ENCODE results near the gene NKG7.
A peak's percentile ranks its signal among the peaks of the same experiment; 100 is the strongest.

NKG7 gene

DNA sequence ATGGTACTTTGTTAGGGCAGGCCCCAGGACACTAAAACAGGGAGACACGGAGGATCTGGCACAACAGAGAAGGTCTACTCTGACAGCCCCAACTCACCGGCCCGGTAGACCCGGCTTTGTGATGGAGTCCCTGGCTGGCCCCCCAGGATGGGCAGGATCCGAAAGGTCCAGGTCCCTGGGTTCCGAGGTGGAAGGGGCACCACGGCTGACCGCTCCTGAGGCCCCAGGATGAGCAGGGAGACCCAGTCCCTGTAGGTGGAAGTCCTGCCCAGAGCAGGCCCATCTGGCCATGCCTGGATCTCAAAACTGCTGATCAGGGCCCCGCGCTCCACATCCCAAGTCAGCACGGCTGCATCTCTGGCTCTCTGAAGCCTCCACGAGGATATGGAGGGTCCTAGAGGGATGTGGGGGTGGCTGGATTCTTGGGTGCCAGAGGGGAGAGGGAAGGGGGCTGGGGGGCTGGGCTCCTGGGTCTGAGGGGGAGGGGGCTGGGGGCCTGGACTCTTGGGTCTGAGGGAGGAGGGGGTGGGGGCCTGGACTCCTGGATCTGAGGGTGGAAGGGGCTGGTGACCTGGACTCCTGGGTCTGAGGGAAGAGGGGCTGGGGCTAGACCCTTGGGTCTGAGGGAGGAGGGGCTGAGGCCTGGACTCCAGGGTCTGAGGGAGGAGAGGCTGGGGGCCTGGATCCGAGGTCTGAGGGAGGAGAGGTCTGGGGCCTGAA lies 35.2 kb downstream of the NKG7 start:
- no peak for DNase-seq (ENCODE audit: low spot score)

DNA sequence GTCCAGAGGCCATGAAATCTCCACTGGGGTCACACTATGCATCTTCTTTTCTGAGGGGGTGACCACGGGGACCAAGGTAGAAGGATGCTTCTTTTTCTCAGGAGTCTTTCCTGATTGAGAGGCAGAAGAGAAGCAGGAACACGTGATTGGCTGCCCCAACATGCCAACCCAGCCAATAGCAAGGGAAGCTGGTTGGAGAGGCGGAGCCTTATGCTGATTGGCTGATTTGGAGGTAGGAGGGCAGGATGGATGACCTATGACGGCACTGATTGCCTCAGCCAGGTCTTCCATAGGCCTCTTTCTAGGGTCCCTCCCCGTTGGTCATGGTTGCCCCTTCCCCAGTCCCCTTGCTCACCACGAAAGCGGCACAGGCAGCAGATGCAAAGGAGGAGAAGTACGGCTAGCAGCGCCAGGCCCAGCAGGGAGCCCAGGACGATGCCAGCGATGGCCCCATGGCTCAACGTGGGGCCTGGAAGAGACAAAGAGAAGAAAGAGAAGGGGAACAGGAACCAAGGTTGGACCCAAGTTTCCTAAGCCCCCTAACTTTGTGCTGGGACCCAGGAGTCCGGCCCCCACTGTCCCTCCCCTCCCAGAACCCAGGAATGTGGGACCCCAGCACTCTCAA lies 38.5 kb downstream of the NKG7 start:
- no peak for DNase-seq (ENCODE audit: low spot score)

DNA sequence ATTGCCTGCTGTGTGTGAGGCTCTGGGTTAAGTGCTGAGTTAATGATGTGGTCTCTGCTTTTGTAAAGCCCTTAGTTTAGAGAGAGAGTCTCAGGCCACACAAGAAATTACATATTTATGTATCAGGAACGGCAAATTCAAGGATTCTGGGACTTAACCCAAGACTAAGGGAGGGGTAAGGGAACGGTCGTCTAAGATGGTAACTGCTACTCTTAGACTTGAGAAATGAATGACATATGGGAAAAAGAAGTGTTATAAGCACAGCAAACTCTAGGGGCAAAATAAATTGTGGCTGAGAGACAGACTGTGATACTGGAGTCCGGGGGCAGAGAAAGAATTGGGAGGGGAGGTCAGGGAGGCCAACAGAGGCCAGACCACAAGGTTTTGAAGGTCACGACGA lies 40.7 kb downstream of the NKG7 start:
- DNase-seq (ENCODE audit: low spot score): no peak

DNA sequence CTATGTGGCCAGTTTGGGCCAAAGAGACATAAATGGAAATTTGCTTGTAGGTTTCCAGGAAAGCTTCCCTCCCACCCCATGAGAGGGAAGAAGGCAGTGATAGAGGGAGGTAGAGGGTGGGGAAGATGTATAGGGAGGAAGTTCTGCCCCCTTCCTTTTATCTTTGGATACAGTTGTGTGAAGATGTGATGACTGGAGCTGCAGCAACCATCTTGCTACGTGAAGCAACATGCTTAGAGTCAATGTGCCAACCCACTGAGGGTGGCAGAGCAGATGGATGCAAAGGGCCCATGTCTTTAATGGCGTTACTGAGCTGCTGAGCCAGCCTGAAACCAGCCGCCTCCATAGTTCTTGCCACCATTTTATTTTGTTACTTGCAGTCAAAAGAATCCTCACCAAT lies 41.3 kb downstream of the NKG7 start:
- DNase-seq (ENCODE audit: low spot score): no peak

DNA sequence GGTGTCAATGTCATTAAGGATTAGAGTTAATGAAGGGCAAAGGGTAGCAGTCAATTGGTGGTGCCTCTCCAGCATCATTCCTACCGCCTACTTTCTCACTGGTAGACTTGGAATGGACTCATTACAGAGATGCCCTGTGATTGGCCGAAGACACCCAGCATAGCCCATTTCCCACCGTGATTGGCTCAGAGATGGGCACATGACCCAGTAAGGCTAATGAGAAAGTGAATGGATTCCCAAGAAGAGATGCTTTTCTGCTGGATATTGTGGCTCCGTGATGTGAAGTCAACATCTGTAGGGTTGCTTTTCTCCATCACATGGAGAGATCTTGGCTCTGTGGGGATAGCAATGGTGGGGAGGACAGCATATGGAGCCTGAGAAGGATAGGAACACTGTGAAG lies 42.1 kb downstream of the NKG7 start:
- no peak for DNase-seq (ENCODE audit: low spot score)

DNA sequence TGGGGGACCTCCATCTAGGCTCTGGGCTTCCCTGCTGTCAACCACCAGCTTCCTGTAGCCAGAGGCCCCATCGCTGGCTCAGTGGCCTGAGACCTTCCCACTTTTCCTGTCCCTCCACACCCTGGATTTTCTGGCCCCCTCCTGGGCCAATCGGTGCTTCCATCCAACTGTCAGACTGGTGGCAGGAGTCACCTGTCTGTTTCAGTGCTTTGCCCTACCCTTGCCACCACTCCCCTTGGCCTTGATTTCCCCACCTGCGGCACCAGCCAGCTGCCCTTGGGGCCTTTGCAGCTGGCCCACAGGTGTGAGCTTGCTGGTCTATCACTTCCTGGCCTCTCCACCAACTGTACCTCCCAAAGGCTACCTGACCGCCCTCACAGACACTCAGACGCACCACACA lies 43.0 kb downstream of the NKG7 start:
- no peak for DNase-seq (ENCODE audit: low spot score)

DNA sequence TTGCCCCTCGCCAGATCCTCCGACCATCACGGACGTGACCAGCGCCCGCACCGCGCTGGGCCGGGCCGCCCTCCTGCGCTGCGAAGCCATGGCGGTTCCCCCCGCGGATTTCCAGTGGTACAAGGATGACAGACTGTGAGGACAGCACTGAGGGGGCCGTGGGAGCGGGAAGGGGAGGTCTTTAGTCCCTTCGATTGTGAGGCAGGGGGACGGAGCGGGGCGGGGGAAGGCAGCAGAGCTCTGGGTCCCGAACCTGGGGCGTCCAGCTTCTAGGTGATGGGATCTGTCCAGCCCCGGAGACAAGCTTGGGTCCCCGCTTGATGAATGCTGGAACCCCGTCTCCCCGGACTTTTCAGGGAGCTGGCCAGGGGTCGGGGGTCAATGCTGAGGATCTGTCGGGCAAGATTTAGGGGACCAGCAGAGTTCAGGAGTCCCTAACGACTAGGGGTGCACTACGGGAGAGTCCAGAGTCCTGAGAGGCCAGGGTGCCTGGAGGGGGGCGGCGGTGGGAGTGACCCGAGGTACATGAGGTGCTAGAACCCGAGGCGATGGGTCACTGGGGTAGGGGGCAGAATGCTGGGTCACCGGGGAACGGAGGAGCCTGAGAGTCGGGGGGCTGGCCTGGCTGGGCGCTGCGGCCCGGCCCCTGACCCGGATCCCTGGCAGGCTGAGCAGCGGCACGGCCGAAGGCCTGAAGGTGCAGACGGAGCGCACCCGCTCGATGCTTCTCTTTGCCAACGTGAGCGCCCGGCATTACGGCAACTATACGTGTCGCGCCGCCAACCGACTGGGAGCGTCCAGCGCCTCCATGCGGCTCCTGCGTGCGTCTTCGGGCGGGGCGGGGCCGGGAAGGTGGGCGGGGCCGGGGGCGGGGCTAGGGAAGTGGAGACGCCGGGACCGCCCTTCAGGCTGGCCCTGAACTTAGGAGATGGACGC lies 45.1 kb downstream of the NKG7 start:
- DNase-seq (ENCODE audit: low spot score): peak; percentile 41

DNA sequence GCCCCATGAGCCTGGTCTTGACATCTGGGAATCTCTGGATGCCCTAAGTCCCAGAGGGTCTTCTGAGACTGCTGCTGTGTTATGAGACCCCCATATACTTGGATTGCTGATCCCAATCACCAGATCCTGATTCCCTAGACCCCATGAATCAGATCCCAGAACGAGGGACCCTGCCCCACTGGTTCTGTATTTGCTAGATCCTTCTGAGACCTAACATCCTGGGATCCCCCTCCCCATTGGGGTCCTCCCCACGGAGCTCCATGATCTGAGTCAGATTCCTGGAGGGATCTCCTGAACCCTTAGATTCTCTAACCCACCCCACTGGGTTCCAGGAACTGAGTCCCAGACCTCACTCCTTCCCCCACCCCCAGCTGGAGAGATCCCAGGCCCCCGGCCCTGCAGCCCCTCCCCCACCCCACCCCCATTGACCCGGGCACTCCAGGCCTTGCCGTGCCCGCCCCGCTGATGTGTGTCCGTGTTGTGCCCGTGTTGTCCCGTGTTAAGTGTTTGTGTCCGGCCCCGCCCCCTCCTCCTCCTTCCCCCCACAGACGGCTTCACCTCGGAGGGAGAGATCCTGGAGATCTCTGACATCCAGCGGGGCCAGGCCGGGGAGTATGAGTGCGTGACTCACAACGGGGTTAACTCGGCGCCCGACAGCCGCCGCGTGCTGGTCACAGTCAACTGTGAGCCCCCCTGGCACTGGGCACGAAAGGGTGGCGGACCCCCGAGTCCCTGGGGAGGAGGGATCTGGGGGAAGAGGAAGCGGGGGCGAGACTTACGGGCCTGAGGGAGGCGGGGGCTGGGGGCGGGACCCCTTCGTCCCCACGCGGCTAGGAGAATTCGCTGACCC lies 46.0 kb downstream of the NKG7 start:
- no peak for DNase-seq (ENCODE audit: low spot score)

DNA sequence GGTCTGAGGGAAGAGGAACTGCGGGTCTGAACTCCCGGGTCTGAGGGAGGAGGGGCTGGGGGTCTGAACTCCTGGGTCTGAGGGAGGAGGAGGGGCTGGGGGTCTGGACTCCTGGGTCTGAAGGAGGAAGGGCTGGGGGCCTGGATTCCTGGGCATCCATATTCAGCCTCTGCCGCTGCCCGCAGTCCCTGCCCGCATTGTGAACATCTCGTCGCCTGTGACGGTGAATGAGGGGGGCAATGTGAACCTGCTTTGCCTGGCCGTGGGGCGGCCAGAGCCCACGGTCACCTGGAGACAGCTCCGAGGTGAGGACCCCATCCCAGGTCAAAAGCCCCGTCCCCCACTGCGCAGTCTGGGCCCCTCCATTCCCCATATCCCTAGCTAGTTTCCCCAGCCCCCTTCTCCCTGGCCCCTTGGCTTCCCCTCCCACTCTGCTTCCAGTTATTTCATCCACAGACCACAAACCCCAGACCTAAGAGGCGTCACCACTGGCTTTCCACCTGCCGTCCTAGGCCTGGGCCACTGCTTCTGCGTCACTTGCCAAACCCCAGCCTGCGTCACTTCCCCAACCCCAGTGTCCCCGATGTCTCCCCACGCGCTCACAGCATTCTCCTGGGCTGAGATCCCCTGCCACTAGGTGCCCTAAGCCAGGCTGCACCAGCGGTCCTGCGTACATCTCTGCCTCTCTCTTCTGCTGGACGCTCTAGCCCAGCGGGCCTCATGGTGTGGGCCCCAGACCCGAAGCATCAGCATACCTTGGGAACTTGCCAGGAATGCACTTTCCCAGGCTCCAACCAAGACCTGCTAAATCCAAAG lies 47.1 kb downstream of the NKG7 start:
- DNase-seq (ENCODE audit: low spot score): no peak

DNA sequence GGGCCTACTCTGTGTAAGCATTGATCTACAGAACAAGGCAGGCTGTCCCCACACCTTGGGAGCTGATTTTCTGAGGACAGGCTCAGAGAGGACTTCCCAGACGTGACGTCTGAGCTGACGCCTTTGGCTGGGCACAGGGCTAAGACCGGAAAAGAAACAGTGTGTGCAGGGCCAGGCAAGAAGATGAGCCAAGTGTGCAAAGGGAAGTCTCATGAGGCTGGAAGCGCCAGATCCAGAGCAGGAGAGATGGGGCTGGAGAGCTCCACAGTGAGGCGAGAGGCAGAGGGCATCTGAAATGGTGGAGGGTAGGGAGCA lies 48.3 kb downstream of the NKG7 start:
- no peak for DNase-seq (ENCODE audit: low spot score)

DNA sequence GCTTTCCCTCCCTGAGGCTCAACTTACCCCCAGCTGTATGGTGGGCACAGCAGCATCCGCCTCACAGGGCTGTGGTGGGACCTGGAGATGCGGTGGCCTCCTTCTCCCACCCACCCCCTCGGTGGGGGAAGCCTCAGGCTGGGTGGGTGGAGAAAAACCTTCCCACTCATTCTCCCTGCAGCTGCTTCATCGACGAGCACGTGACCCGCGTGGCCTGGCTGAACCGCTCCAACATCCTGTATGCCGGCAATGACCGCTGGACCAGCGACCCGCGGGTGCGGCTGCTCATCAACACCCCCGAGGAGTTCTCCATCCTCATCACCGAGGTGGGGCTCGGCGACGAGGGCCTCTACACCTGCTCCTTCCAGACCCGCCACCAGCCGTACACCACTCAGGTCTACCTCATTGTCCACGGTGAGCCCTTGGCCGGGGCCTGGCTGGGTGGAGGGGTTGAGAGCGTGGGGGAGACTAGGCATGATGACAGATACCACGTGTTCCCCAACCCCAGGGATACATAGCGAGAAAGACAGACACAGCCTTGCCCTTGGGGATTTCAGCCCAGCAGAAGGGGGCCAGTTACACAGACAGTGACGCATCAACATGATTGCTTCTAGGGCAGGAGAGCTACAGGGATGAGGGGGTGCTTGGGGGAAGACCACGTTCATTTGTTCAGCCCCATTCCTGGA lies 48.8 kb downstream of the NKG7 start:
- no peak for DNase-seq (ENCODE audit: low spot score)

DNA sequence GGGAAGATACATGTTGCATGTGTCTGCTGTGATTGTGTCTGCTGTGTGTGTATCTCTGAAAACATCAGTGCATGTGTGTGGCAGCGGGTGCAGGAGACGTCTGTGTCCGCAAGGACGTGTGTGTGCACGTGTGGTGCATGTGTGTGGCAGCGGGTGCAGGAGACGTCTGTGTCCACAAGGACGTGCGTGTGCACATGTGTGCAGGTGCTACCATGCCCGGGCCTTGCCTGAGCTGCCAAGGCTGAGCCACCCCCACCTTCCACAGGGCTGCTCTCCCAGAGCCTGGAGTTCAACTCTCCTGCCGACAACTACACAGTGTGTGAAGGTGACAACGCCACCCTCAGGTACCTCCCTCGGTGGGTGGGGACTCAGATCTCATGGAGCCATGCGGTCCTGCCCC lies 50.7 kb downstream of the NKG7 start:
- DNase-seq (ENCODE audit: low spot score): no peak

Data from CD4-positive, alpha-beta T cell treated with Interleukin-6 at 100 ng/mL for 8 hours (primary cell).